Vagina (tissue), 2 donors: ENCODE data around the gene UNC50.

ENCODE experiments used
- CTCF ChIP-seq, 3 experiments: fragments of 450-650 bp in 2 of 3; fragments of 200-600 bp in 1 of 3; sonication (generic) in 1 of 3; IDR thresholded peaks; one replicate each; pipeline ENCODE4 v1.5.1; 2017 to 2019; ENCODE audit warnings: antibody characterized with exemption in 3 of 3, mild to moderate bottlenecking in 2 of 3, moderate library complexity in 2 of 3
- POLR2A ChIP-seq, 2 donors: fragments of 450-650 bp; IDR thresholded peaks; one replicate each; pipeline ENCODE4 v1.6.1; 2017; ENCODE audit warnings: antibody characterized with exemption in 2 of 2, mild to moderate bottlenecking in 2 of 2, moderate library complexity in 2 of 2
- POLR2AphosphoS5 ChIP-seq, 2 donors: sonication (generic); formaldehyde crosslinking; IDR thresholded peaks; one replicate each; pipeline ENCODE4 v1.9.0; 2017; ENCODE audit warnings: antibody characterized with exemption in 2 of 2, mild to moderate bottlenecking in 2 of 2, low read depth in 1 of 2; ENCODE audit not compliant: insufficient read depth in 1 of 2

- peak; percentile 87 to 94 (median 93) for TF ChIP-seq CTCF (IDR thresholded peaks at IDR 0.05)
- TF ChIP-seq POLR2A (IDR thresholded peaks at IDR 0.05) = no peak
- peak in 1 of 2 donors; percentile 51 for TF ChIP-seq POLR2AphosphoS5 (IDR thresholded peaks at IDR 0.05; ENCODE audit: insufficient read depth in 1 of 2, low read depth in 1 of 2)
These were observed 41.0 kb downstream of the UNC50 start for GRCh38 chr2:98649135-98649991.
